Measurements from ENCODE around the gene UNKL.

UNKL gene

GRCh38 chr16:1377406-1378010, 37.0 kb downstream of the UNKL start:
- DNase-seq (ENCODE audit: low read depth in 2 of 2) = no peak

GRCh38 chr16:1375741-1376410, 38.6 kb downstream of the UNKL start:
- no peak for DNase-seq (ENCODE audit: low read depth in 2 of 2)

- DNase-seq (ENCODE audit: low read depth in 2 of 2) = no peak
Observed at GRCh38 chr16:1375298-1375640, 39.2 kb downstream of the UNKL start.

GRCh38 chr16:1374418-1375297, 39.8 kb downstream of the UNKL start:
- DNase-seq (ENCODE audit: low read depth in 2 of 2) = no peak

GRCh38 chr16:1372292-1372950, 42.1 kb downstream of the UNKL start:
- no peak for DNase-seq (ENCODE audit: low read depth in 2 of 2)

GRCh38 chr16:1371054-1371978, 43.2 kb downstream of the UNKL start:
- DNase-seq (ENCODE audit: low read depth in 2 of 2) = no peak

- no peak for DNase-seq (ENCODE audit: low read depth in 2 of 2)
Observed at GRCh38 chr16:1367486-1368174, 46.9 kb downstream of the UNKL start.

- no peak for DNase-seq (ENCODE audit: low read depth in 2 of 2)
Observed at GRCh38 chr16:1366712-1367299, 47.7 kb downstream of the UNKL start.

- DNase-seq (ENCODE audit: low read depth in 2 of 2) = no peak
Observed at GRCh38 chr16:1366060-1366711, 48.3 kb downstream of the UNKL start.

GRCh38 chr16:1364510-1364909, 50.0 kb downstream of the UNKL start:
- no peak for DNase-seq (ENCODE audit: low read depth in 2 of 2)

GRCh38 chr16:1363501-1364041, 50.9 kb downstream of the UNKL start:
- DNase-seq (ENCODE audit: low read depth in 2 of 2) = peak; percentile 41 to 61

GRCh38 chr16:1362807-1363206, 51.7 kb downstream of the UNKL start:
- DNase-seq (ENCODE audit: low read depth in 2 of 2) = no peak

GRCh38 chr16:1361685-1362360, 52.7 kb downstream of the UNKL start:
- no peak for DNase-seq (ENCODE audit: low read depth in 2 of 2)

- no peak for DNase-seq (ENCODE audit: low read depth in 2 of 2)
Observed at GRCh38 chr16:1357906-1358566, 56.5 kb downstream of the UNKL start.

- DNase-seq (ENCODE audit: low read depth in 2 of 2) = no peak
Observed at GRCh38 chr16:1356061-1356900, 58.2 kb downstream of the UNKL start.

GRCh38 chr16:1355591-1355990, 58.9 kb downstream of the UNKL start:
- DNase-seq (ENCODE audit: low read depth in 2 of 2) = no peak

- no peak for DNase-seq (ENCODE audit: low read depth in 2 of 2)
Observed at GRCh38 chr16:1354815-1355540, 59.5 kb downstream of the UNKL start.

Data from stimulated activated CD4-positive, alpha-beta T cell treated with anti-CD3 and anti-CD28 coated beads, Interleukin-1b, Interleukin-23, amount 100 ng/mL, for 1 hour (primary cell).